SK-N-SH treated with all-trans-retinoic acid at 6 μM for 48 hours (cell line): ENCODE data around the gene WASF3.

Experiments used
- ATAC-seq: fragments of 200-7000 bp; cut with Tn5 transposase; 3 replicates; pipeline ENCODE4 v1.9.1; 2020; ENCODE audit warnings: mild to moderate bottlenecking, moderate library complexity
- ARNTL ChIP-seq: fragments of 450-650 bp; formaldehyde crosslinking; IDR thresholded peaks from 2 replicates; pipeline ENCODE4 v1.5.0; 2020; ENCODE audit warnings: low read depth, mild to moderate bottlenecking, moderate library complexity, borderline replicate concordance
- BACH2 ChIP-seq: fragments of 250-450 bp; sonication (Bioruptor Pico); IDR thresholded peaks from 2 replicates; pipeline ENCODE4 v1.9.0; 2021; ENCODE audit warnings: mild to moderate bottlenecking, borderline replicate concordance
- CREB5 ChIP-seq: fragments of 250-450 bp; sonication (Bioruptor Pico); IDR thresholded peaks from 2 replicates; pipeline ENCODE4 v1.5.1; 2020; ENCODE audit warnings: low read depth, mild to moderate bottlenecking, moderate library complexity
- CSDC2 ChIP-seq: fragments of 250-450 bp; sonication (Bioruptor Pico); IDR thresholded peaks from 2 replicates; pipeline ENCODE4 v1.5.0; 2020; ENCODE audit warnings: mild to moderate bottlenecking, moderate library complexity
- ESRRG ChIP-seq: fragments of 250-450 bp; sonication (Bioruptor Pico); IDR thresholded peaks from 2 replicates; pipeline ENCODE4 v1.6.1; 2021; ENCODE audit warnings: mild to moderate bottlenecking
- GLIS3 ChIP-seq: fragments of 250-450 bp; sonication (Bioruptor Pico); IDR thresholded peaks from 2 replicates; pipeline ENCODE4 v1.5.0; 2020; ENCODE audit warnings: mild to moderate bottlenecking, moderate library complexity
- ISL1 ChIP-seq: fragments of 250-450 bp; sonication (Bioruptor Pico); IDR thresholded peaks from 2 replicates; pipeline ENCODE4 v2.1.2; 2022; ENCODE audit warnings: mild to moderate bottlenecking, moderate library complexity
- OSR1 ChIP-seq: fragments of 250-450 bp; sonication (Bioruptor Pico); IDR thresholded peaks from 2 replicates; pipeline ENCODE4 v1.8.0; 2022; ENCODE audit warnings: moderate library complexity, mild to moderate bottlenecking, inconsistent platforms
- PPARA ChIP-seq: fragments of 250-450 bp; sonication (Bioruptor Pico); IDR thresholded peaks from 2 replicates; pipeline ENCODE4 v1.5.0; 2020; ENCODE audit warnings: mild to moderate bottlenecking, borderline replicate concordance
- RARB ChIP-seq: fragments of 250-450 bp; sonication (Bioruptor Pico); IDR thresholded peaks from 2 replicates; pipeline ENCODE4 v1.8.0; 2021; ENCODE audit warnings: mild to moderate bottlenecking, moderate library complexity
- SNAI2 ChIP-seq: fragments of 250-450 bp; sonication (Bioruptor Pico); IDR thresholded peaks from 2 replicates; pipeline ENCODE4 v1.5.0; 2020; ENCODE audit warnings: mild to moderate bottlenecking, moderate library complexity
- TCF4 ChIP-seq: fragments of 250-450 bp; sonication (Bioruptor Pico); IDR thresholded peaks from 2 replicates; pipeline ENCODE4 v1.8.0; 2021; ENCODE audit warnings: mild to moderate bottlenecking, moderate library complexity, borderline replicate concordance
- TOX ChIP-seq: fragments of 250-450 bp; sonication (Bioruptor Pico); IDR thresholded peaks from 2 replicates; pipeline ENCODE4 v1.8.0; 2021; ENCODE audit warnings: mild to moderate bottlenecking, moderate library complexity, borderline replicate concordance
- ZFP3 ChIP-seq: fragments of 250-450 bp; sonication (Bioruptor Pico); IDR thresholded peaks from 2 replicates; pipeline ENCODE4 v1.5.0; 2020; ENCODE audit warnings: mild to moderate bottlenecking, moderate library complexity
- ZFP30 ChIP-seq: fragments of 450-650 bp; formaldehyde crosslinking; IDR thresholded peaks from 2 replicates; pipeline ENCODE4 v1.5.0; 2022; ENCODE audit warnings: mild to moderate bottlenecking, moderate library complexity
- ZNF70 ChIP-seq: fragments of 450-650 bp; formaldehyde crosslinking; IDR thresholded peaks from 2 replicates; pipeline ENCODE4 v1.5.0; 2020; ENCODE audit warnings: mild to moderate bottlenecking, moderate library complexity
- ZNF8 ChIP-seq: fragments of 450-650 bp; formaldehyde crosslinking; IDR thresholded peaks from 2 replicates; pipeline ENCODE4 v1.5.0; 2020; ENCODE audit warnings: mild to moderate bottlenecking, moderate library complexity
- TF ChIP-seq, protein P1 (sequence below): fragments of 250-450 bp; sonication (Bioruptor Pico); IDR thresholded peaks from 2 replicates; pipeline ENCODE4 v1.5.1; 2021; ENCODE audit warnings: mild to moderate bottlenecking, moderate library complexity
- TF ChIP-seq, protein P2 (sequence below): fragments of 250-450 bp; sonication (Bioruptor Pico); IDR thresholded peaks from 2 replicates; pipeline ENCODE4 v1.8.0; 2021; ENCODE audit warnings: low read depth, mild to moderate bottlenecking, moderate library complexity, borderline replicate concordance
- TF ChIP-seq, protein P3 (sequence below): fragments of 250-450 bp; sonication (Bioruptor Pico); IDR thresholded peaks from 2 replicates; pipeline ENCODE4 v1.8.0; 2020; ENCODE audit warnings: mild to moderate bottlenecking, moderate library complexity, borderline replicate concordance
- TF ChIP-seq, protein P4 (sequence below): fragments of 250-450 bp; sonication (Bioruptor Pico); IDR thresholded peaks from 2 replicates; pipeline ENCODE4 v1.5.0; 2020; ENCODE audit warnings: mild to moderate bottlenecking, moderate library complexity

WASF3 gene

GRCh38 chr13:26541678-26542568, 15.6 kb upstream of the WASF3 start:
- ATAC-seq: no peak
- TF ChIP-seq, protein P1, sequence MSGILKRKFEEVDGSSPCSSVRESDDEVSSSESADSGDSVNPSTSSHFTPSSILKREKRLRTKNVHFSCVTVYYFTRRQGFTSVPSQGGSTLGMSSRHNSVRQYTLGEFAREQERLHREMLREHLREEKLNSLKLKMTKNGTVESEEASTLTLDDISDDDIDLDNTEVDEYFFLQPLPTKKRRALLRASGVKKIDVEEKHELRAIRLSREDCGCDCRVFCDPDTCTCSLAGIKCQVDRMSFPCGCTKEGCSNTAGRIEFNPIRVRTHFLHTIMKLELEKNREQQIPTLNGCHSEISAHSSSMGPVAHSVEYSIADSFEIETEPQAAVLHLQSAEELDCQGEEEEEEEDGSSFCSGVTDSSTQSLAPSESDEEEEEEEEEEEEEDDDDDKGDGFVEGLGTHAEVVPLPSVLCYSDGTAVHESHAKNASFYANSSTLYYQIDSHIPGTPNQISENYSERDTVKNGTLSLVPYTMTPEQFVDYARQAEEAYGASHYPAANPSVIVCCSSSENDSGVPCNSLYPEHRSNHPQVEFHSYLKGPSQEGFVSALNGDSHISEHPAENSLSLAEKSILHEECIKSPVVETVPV: no peak
- TF ChIP-seq RARB (no peak), ARNTL (CRISPR knock-in tag) (no peak), ISL1 (CRISPR knock-in tag) (no peak), PPARA (CRISPR knock-in tag) (no peak), ZFP30 (CRISPR knock-in tag) (no peak), CSDC2 (no peak)

GRCh38 chr13:26544707-26545106, 12.8 kb upstream of the WASF3 start:
- no peak for ATAC-seq
- TF ChIP-seq, protein P2, sequence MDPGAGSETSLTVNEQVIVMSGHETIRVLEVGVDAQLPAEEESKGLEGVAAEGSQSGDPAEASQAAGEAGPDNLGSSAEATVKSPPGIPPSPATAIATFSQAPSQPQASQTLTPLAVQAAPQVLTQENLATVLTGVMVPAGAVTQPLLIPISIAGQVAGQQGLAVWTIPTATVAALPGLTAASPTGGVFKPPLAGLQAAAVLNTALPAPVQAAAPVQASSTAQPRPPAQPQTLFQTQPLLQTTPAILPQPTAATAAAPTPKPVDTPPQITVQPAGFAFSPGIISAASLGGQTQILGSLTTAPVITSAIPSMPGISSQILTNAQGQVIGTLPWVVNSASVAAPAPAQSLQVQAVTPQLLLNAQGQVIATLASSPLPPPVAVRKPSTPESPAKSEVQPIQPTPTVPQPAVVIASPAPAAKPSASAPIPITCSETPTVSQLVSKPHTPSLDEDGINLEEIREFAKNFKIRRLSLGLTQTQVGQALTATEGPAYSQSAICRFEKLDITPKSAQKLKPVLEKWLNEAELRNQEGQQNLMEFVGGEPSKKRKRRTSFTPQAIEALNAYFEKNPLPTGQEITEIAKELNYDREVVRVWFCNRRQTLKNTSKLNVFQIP (CRISPR knock-in tag): no peak
- no peak for TF ChIP-seq ISL1 (CRISPR knock-in tag)
- TF ChIP-seq, protein P3, sequence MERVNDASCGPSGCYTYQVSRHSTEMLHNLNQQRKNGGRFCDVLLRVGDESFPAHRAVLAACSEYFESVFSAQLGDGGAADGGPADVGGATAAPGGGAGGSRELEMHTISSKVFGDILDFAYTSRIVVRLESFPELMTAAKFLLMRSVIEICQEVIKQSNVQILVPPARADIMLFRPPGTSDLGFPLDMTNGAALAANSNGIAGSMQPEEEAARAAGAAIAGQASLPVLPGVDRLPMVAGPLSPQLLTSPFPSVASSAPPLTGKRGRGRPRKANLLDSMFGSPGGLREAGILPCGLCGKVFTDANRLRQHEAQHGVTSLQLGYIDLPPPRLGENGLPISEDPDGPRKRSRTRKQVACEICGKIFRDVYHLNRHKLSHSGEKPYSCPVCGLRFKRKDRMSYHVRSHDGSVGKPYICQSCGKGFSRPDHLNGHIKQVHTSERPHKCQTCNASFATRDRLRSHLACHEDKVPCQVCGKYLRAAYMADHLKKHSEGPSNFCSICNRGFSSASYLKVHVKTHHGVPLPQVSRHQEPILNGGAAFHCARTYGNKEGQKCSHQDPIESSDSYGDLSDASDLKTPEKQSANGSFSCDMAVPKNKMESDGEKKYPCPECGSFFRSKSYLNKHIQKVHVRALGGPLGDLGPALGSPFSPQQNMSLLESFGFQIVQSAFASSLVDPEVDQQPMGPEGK (CRISPR knock-in tag): no peak
- TF ChIP-seq BACH2: no peak
- TF ChIP-seq TCF4 (CRISPR knock-in tag): no peak
- no peak for TF ChIP-seq PPARA (CRISPR knock-in tag)
- TF ChIP-seq, protein P1: no peak
- TF ChIP-seq OSR1 (CRISPR knock-in tag): no peak
- TF ChIP-seq SNAI2 (CRISPR knock-in tag): no peak
- no peak for TF ChIP-seq ZNF8 (CRISPR knock-in tag)
- TF ChIP-seq TOX (CRISPR knock-in tag): no peak
- TF ChIP-seq CSDC2: no peak
- no peak for TF ChIP-seq ZFP30 (CRISPR knock-in tag)
- TF ChIP-seq ESRRG: no peak
- TF ChIP-seq, protein P4, sequence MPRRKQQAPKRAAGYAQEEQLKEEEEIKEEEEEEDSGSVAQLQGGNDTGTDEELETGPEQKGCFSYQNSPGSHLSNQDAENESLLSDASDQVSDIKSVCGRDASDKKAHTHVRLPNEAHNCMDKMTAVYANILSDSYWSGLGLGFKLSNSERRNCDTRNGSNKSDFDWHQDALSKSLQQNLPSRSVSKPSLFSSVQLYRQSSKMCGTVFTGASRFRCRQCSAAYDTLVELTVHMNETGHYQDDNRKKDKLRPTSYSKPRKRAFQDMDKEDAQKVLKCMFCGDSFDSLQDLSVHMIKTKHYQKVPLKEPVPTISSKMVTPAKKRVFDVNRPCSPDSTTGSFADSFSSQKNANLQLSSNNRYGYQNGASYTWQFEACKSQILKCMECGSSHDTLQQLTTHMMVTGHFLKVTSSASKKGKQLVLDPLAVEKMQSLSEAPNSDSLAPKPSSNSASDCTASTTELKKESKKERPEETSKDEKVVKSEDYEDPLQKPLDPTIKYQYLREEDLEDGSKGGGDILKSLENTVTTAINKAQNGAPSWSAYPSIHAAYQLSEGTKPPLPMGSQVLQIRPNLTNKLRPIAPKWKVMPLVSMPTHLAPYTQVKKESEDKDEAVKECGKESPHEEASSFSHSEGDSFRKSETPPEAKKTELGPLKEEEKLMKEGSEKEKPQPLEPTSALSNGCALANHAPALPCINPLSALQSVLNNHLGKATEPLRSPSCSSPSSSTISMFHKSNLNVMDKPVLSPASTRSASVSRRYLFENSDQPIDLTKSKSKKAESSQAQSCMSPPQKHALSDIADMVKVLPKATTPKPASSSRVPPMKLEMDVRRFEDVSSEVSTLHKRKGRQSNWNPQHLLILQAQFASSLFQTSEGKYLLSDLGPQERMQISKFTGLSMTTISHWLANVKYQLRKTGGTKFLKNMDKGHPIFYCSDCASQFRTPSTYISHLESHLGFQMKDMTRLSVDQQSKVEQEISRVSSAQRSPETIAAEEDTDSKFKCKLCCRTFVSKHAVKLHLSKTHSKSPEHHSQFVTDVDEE (CRISPR knock-in tag): no peak
- TF ChIP-seq ZNF70 (CRISPR knock-in tag): no peak
- no peak for TF ChIP-seq GLIS3
- TF ChIP-seq CREB5 (CRISPR knock-in tag): no peak
- no peak for TF ChIP-seq ZFP3 (CRISPR knock-in tag)
